Thyroid gland (tissue), 4 donors: ENCODE results near the gene STAG2. TPM values are rescaled to one million over a fixed set of nuclear protein-coding genes. Genes with fewer than 3 reads are reported as not detected.

Experiments used
- DNase-seq, 2 donors: peaks; one replicate each; pipeline ENCODE4 v3.0.0-alpha.2; 2019
- H3K27ac ChIP-seq, 3 donors: fragments of 200-600 bp; sonication (generic); 1 replicate in 2 of 3; 2 replicates in 1 of 3; pipeline ENCODE4 v1.5.1; 2016 to 2019; ENCODE audit warnings: mild to moderate bottlenecking in 1 of 3, moderate library complexity in 1 of 3
- H3K27me3 ChIP-seq: fragments of 200-600 bp; sonication (generic); one replicate; pipeline ENCODE4 v1.5.1; 2019
- H3K36me3 ChIP-seq, 2 donors: fragments of 200-600 bp; sonication (generic); one replicate each; pipeline ENCODE4 v1.5.1; 2016 to 2019
- H3K4me1 ChIP-seq, 2 donors: fragments of 200-600 bp; sonication (generic); one replicate each; pipeline ENCODE4 v1.5.1; 2017 to 2019
- H3K4me3 ChIP-seq, 3 donors: fragments of 200-600 bp; sonication (generic); replicated peaks in 1 of 3; 1 replicate in 2 of 3; 2 replicates in 1 of 3; pipeline ENCODE4 v1.5.1; 2016; ENCODE audit warnings: mild to moderate bottlenecking in 1 of 3
- H3K9me3 ChIP-seq: fragments of 200-600 bp; sonication (generic); one replicate; pipeline ENCODE4 v1.5.1; 2017
- CTCF ChIP-seq, 6 experiments: fragments of 200-600 bp in 3 of 6; fragments of 450-650 bp in 3 of 6; sonication (generic) in 3 of 6; IDR thresholded peaks; one replicate each; pipeline ENCODE4 v1.5.1; 2016 to 2019; ENCODE audit warnings: antibody characterized with exemption in 6 of 6, mild to moderate bottlenecking in 2 of 6, inconsistent platforms in 1 of 6, moderate library complexity in 1 of 6
- POLR2A ChIP-seq, 2 donors: fragments of 450-650 bp; IDR thresholded peaks; one replicate each; pipeline ENCODE4 v1.6.1; 2017; ENCODE audit warnings: antibody characterized with exemption in 2 of 2, mild to moderate bottlenecking in 2 of 2, moderate library complexity in 1 of 2
- WGBS, 2 donors: methylation state at CpG; one replicate each; pipeline ENCODE4 v1.1.5; 2017; 5-methylcytosine and 5-hydroxymethylcytosine counted together
- intact Hi-C: fragments of 100-400 bp; cut with DNase I; formaldehyde crosslinking; loops from one replicate; pipeline ENCODE4 v1.15.1; 2023
- total RNA-seq, 4 donors: library from RNA; depleted of rRNA; stranded (reverse); fragments of >200 nt; gene quantifications; one replicate each; pipeline ENCODE4 v1.2.3, GENCODE V29; 2016

STAG2 gene
- total RNA-seq, 4 donors from 2014 or later, result 88.0 to 108 (median 104) TPM

GRCh38 chrX:124010566-124010965 is 49.1 kb downstream of the STAG2 start:
- Histone ChIP-seq H3K4me3 (no peak overlapping the region), H3K27me3 (no peaks in the 10 kb centered on the region), H3K4me1 (no peaks in the 10 kb centered on the region), H3K27ac (no peak overlapping the region), H3K36me3 (no peaks in the 10 kb centered on the region), H3K9me3 (no peaks in the 10 kb centered on the region)
- TF ChIP-seq CTCF (IDR thresholded peaks at IDR 0.05) (no peak), POLR2A (IDR thresholded peaks at IDR 0.05) (no peak)
- WGBS, 2 donors, result 96 to 97% methylated on average over 3 of the region's 3 CpGs
- DNase-seq, result no peak
- intact Hi-C loops, result no loop called here

- H3K27ac ChIP-seq, result no peak overlapping the region
- H3K36me3 ChIP-seq, result no peaks in the 10 kb centered on the region
- intact Hi-C loops, result no loop called here
- no peak for TF ChIP-seq POLR2A (IDR thresholded peaks at IDR 0.05)
- no peak for TF ChIP-seq CTCF (IDR thresholded peaks at IDR 0.05)
- 80 to 95% methylated on average over 1 of the region's 1 CpG for WGBS, 2 donors
- no peak for DNase-seq
- no peaks in the 10 kb centered on the region for H3K27me3 ChIP-seq
- H3K9me3 ChIP-seq, result no peaks in the 10 kb centered on the region
- no peak overlapping the region for H3K4me3 ChIP-seq
- no peaks in the 10 kb centered on the region for H3K4me1 ChIP-seq
Measured at GRCh38 chrX:124015721-124016120, 54.2 kb downstream of the STAG2 start.

GRCh38 chrX:124016825-124017224 is 55.3 kb downstream of the STAG2 start:
- no peak for DNase-seq
- no peak for TF ChIP-seq POLR2A (IDR thresholded peaks at IDR 0.05)
- no peak for TF ChIP-seq CTCF (IDR thresholded peaks at IDR 0.05)
- Histone ChIP-seq H3K9me3 (no peaks in the 10 kb centered on the region), H3K36me3 (no peaks in the 10 kb centered on the region), H3K27ac (no peak overlapping the region), H3K27me3 (no peaks in the 10 kb centered on the region), H3K4me3 (no peak overlapping the region), H3K4me1 (no peaks in the 10 kb centered on the region)
- WGBS, 2 donors, result 91 to 100% methylated on average over 1 of the region's 1 CpG
- intact Hi-C loops, result no loop called here

GRCh38 chrX:124018023-124018422 is 56.5 kb downstream of the STAG2 start:
- H3K27me3 ChIP-seq, result no peaks in the 10 kb centered on the region
- H3K27ac ChIP-seq, result no peak overlapping the region
- no peaks in the 10 kb centered on the region for H3K4me1 ChIP-seq
- no peaks in the 10 kb centered on the region for H3K36me3 ChIP-seq
- 64 to 68% methylated on average over 1 of the region's 1 CpG for WGBS, 2 donors
- no peak overlapping the region for H3K4me3 ChIP-seq
- no peak for DNase-seq
- intact Hi-C loops, result no loop called here
- H3K9me3 ChIP-seq, result no peaks in the 10 kb centered on the region
- TF ChIP-seq CTCF (IDR thresholded peaks at IDR 0.05), result no peak
- no peak for TF ChIP-seq POLR2A (IDR thresholded peaks at IDR 0.05)

GRCh38 chrX:124023838-124024238 is 62.3 kb downstream of the STAG2 start:
- H3K27ac ChIP-seq, result no peak overlapping the region
- no peak for DNase-seq
- no peaks in the 10 kb centered on the region for H3K27me3 ChIP-seq
- H3K4me1 ChIP-seq, result no peaks in the 10 kb centered on the region
- TF ChIP-seq POLR2A (IDR thresholded peaks at IDR 0.05) (no peak), CTCF (IDR thresholded peaks at IDR 0.05) (no peak)
- intact Hi-C loops, result no loop called here
- H3K9me3 ChIP-seq, result no peaks in the 10 kb centered on the region
- H3K4me3 ChIP-seq, result no peak overlapping the region
- WGBS, 2 donors, result 59 to 63% methylated on average over 3 of the region's 3 CpGs
- H3K36me3 ChIP-seq, result peaks cover 0 to 4% of the 10 kb centered on the region in 2 donors
